Suppressor macrophage treated with lipopolysaccharide for 4 hours (primary cell): ENCODE measurements around the gene PDE6D.
A peak's percentile ranks its signal among the peaks of the same experiment; 100 is the strongest.

Experiments used
- DNase-seq: peaks from one replicate; pipeline ENCODE4 v3.0.0-alpha.2; 2020

The PDE6D gene

GRCh38 chr2:231780909-231781797 lies at the start of gene PDE6D:
PDE6D (minus strand) TSS chr2:231781282; CDS start chr2:231781114, 168 bp downstream.
- DNase-seq, result peak; percentile 99

- DNase-seq, result no peak
Measured at GRCh38 chr2:231821908-231822307, 40.8 kb upstream of the PDE6D start.

- DNase-seq, result no peak
Measured at GRCh38 chr2:231820786-231821303, 39.8 kb upstream of the PDE6D start.

- no peak for DNase-seq
Measured at GRCh38 chr2:231819447-231820042, 38.5 kb upstream of the PDE6D start.

GRCh38 chr2:231816327-231817026 lies 35.4 kb upstream of the PDE6D start:
- DNase-seq, result no peak

GRCh38 chr2:231810905-231811304 lies 29.8 kb upstream of the PDE6D start:
- no peak for DNase-seq

GRCh38 chr2:231807020-231807419 lies 25.9 kb upstream of the PDE6D start:
- DNase-seq, result no peak

GRCh38 chr2:231803501-231804138 lies 22.5 kb upstream of the PDE6D start:
- no peak for DNase-seq

- DNase-seq, result peak; percentile 43
Measured at GRCh38 chr2:231800493-231801091, 19.5 kb upstream of the PDE6D start.

- DNase-seq, result no peak
Measured at GRCh38 chr2:231795525-231796327, 14.6 kb upstream of the PDE6D start.

GRCh38 chr2:231794383-231794782 lies 13.3 kb upstream of the PDE6D start:
- DNase-seq, result no peak

- DNase-seq, result no peak
Measured at GRCh38 chr2:231791107-231791506, 10.0 kb upstream of the PDE6D start.

GRCh38 chr2:231786917-231787292 lies 5.8 kb upstream of the PDE6D start:
- DNase-seq, result no peak

- peak; percentile 86 for DNase-seq
Measured at GRCh38 chr2:231786177-231786916, 5.3 kb upstream of the PDE6D start, which contains the start of gene COPS7B. COPS7B (plus strand) TSS chr2:231786445; CDS start chr2:231788571, 2,126 bp downstream.

- DNase-seq, result no peak
Measured at GRCh38 chr2:231785822-231786176, 4.7 kb upstream of the PDE6D start.

- DNase-seq, result no peak
Measured at GRCh38 chr2:231785413-231785812, 4.3 kb upstream of the PDE6D start.

- DNase-seq, result peak; percentile 47
Measured at GRCh38 chr2:231781798-231782726, 980 bp upstream of the PDE6D start.

GRCh38 chr2:231780123-231780908 lies 766 bp downstream of the PDE6D start:
- no peak for DNase-seq
